Hindlimb muscle (tissue), 1 donor: ENCODE data around the gene FNDC10. TPM values are rescaled to one million over a fixed set of nuclear protein-coding genes. Genes with fewer than 3 reads are reported as not detected.
"Not testable (repeated sequence)": the region's sequence is repeated elsewhere in the genome, so short reads cannot be mapped to it uniquely, and the experiment has no call there.

Experiments used
- DNase-seq: peaks from one replicate; pipeline ENCODE4 v3.0.0-alpha.2; 2013
- polyA plus RNA-seq: library from polyadenylated mRNA; unstranded; fragments of 120-200 nt; gene quantifications from one replicate; pipeline ENCODE4 v1.2.1, GENCODE V29; 2013; ENCODE audit not compliant: insufficient read length

FNDC10 gene
- 3.0 TPM for polyA plus RNA-seq

DNA sequence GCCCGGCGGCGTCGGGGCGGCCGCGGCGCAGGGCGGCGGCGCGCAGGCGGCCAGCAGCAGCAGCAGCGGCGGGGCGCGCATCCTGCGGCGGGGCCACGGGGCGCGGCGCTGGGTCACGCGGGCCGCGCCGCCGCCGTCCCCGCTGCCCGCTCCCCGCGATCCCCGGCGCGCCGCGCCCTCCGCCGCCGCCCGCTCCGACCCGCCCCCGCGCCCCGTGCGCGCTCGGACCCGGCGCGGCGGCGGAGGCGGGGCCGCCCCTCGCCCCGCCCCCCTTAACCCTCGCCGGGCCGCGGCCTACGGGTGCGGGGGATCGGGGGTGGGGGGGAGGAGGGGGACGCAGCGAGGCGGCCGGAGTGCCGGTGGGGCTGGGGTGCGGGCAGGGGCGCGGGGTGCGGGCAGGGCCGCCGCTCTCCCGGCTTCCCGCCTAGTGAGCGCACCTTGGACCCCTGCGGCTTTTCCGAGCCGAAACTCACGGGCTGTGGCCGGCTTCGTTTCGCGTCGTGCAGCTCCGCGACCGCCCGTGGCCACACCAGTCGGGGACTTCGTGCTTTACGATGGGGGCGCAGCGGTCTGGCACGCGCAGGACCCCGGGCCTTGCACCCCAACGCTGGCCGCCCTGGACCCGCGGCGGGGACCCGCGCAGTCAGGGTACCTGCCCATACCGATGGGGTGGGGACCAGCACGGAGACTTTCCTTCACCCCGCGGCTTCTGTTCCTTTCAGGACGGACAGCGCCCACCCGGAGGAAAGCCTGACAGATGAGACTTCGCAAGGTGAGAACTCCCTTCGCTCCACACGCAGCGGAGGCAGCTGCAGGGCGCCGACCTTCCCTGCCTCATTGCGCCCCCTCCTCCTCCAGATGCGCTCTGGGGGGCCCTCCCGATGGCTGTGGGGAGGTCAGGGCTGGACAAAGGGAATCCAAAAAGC lies at the start of gene FNDC10:
Gene FNDC10 (minus strand): TSS at position 201 of the 926 bp plus-strand sequence. CDS start 120 bp downstream, at position 81.
- no peak for DNase-seq

DNA sequence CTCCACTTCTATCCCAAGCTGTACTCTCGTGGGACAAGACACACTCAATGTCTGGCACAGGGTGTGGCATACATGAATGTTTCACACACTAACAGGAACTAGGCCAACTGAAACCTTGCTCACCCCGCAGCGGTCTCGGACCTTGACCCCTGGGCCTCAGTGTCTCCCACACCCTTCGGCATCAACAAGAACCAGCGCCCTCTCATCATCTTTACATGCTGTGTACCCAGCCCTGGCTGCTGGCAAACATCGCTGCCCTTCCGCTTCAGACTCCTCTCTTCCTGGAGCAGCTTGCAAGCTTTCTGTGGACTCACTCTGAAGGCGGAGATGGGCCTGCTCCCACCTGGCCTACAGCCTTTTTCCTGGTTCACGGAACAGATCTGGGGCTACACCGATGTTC lies 48.3 kb upstream of the FNDC10 start:
- DNase-seq, result not testable (repeated sequence)

- DNase-seq, result not testable (repeated sequence)
These were observed 47.8 kb upstream of the FNDC10 start for GRCh38 chr1:1647567-1648241.

- not testable (repeated sequence) for DNase-seq
These were observed 46.4 kb upstream of the FNDC10 start for GRCh38 chr1:1646326-1646725.

DNA sequence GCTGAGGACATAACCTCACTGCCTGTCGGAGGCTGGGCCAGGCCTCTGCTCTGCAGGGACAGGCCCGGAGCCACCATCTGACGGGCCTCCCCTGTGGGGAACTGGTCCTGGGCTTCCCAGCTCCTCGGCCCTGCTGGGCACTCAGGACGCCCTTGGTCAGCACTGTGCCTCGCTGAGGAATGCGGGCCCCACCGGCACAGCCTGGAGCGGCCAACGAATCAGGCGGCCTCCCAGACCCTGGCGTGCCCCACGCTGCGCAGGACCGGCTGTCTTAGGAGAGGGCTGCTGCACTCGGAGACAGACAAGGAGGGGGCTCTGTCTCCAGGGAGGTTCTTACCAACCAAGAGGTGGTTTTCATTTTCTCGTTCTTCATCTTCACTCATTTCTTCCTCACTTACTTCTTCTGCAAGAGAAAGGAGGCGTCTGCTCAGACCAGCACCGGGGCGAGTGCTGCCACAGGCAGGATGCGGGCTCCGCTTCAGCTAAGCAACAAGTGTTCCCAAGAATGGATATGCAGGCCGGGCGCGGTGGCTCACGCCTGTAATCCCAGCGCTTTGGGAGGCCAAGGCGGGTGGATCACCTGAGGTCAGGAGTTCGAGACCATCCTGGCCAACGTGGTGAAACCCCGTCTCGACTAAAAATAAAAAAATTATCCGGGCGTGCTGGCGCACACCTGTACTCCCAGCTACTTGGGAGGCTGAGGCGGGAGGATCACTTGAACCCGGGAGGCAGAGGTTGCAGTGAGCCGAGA lies 41.0 kb upstream of the FNDC10 start:
- not testable (repeated sequence) for DNase-seq

GRCh38 chr1:1640081-1640480 lies 40.1 kb upstream of the FNDC10 start:
- DNase-seq, result not testable (repeated sequence)

GRCh38 chr1:1639368-1639767 lies 39.4 kb upstream of the FNDC10 start:
- not testable (repeated sequence) for DNase-seq

- DNase-seq, result not testable (repeated sequence)
These were observed 38.6 kb upstream of the FNDC10 start for GRCh38 chr1:1638528-1638927.

DNA sequence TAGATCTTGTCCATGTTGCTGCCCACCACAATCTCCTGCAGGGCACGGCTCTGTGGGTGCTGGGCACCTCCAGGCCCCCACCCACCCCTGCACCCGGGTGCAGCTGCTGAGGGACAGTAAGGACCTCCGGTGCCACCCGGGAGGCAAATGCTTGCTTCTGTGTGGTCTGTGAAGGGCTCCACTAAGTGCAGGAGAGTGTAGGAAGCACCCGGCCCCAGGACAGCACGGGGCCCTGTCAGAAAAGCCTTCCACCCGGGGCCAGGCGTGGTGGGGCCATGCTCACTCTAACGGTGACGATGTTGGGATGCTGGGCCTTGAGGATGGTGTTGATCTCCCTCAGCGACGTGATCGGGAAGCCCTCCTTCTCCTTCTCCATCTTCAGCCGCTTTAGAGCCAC lies 37.5 kb upstream of the FNDC10 start:
- DNase-seq, result not testable (repeated sequence)

GRCh38 chr1:1636621-1637478 lies 36.9 kb upstream of the FNDC10 start:
- DNase-seq, result not testable (repeated sequence)

DNA sequence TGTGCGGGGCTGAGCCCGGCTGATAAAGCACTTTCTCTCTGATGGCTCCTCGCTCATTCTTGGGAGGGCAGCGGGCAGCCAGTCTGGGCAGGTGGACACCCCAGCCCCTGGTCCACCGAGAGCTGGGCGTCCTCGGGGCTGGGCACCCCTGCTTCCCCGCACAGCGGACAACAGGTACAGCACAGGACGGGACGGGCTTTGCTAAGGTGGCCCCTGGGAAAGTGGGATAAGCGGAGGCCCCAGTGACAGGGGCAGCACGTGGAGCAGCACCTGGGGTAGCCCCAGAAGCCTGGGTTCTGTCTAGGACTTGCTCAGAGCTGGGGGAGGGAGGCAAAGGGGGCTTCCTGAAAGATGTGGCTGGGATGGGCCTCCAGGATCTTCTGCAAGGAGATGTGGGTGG lies 34.7 kb upstream of the FNDC10 start:
- not testable (repeated sequence) for DNase-seq

- DNase-seq, result not testable (repeated sequence)
These were observed 33.5 kb upstream of the FNDC10 start for GRCh38 chr1:1633409-1633808.

DNA sequence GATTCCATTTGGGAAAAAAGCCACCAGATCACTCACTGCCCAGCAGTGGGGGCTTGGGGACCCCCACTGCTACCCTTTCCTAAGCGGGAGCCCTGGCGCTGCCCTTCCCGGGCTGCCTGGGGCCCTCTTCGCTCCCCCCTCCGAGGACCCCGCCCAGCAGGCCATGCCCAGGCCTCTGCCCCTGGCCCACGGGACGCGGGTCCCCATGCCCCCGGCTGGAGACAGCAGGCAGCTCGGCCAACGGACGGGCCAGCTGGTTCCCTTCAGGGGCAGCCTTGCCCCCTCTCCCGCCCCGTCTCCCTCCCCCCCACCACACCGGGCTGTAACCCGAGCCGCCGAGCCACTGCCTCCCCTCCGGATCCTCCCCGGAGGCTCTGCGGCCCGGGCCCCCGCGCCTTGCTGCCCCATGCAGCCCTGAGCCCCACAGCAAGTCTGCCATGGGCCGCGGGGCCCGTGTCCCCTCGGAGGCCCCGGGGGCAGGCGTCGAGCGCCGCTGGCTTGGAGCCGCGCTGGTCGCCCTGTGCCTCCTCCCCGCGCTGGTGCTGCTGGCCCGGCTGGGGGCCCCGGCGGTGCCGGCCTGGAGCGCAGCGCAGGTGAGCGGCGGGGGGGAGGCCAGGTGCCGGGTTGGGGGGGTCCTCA lies 32.0 kb upstream of the FNDC10 start, which contains the start of gene MMP23B:
Gene MMP23B (plus strand): TSS at position 392 of the 639 bp plus-strand sequence. CDS start 46 bp downstream, at position 438.
- no peak for DNase-seq

- peak; percentile 92 for DNase-seq
These were observed 31.2 kb upstream of the FNDC10 start for GRCh38 chr1:1630965-1631781.

DNA sequence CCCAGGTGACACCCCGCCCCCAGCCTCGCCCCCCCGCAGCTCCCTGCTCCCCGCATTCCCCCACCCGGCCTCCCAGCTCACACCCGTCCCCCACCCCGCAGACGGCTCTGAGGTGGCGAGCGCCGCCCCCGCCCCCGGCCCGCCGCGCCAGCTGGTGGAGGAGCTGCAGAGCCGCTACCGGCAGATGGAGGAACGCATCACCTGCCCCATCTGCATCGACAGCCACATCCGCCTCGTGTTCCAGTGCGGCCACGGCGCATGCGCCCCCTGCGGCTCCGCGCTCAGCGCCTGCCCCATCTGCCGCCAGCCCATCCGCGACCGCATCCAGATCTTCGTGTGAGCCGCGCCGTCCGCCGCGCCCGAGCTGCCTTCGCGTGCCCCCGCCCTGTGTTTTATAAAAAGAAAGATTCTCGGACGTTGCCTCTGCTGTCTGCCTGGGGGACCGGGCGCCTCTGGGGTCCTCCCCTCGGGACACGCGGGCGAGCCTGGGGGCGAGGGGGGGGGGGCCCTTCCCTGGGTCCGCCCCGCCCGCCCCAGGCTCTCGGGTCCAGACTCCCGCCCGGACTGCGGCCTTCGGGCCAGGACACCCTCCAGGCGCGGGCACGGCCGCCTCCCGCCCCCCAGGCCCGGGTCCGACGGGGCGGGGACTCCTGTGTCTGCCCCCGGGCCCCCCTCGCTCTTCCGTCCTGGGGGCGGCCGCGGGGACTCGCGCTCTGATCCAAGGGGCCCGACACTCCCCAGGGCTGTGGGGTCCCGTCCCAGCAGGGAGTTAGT lies 30.4 kb upstream of the FNDC10 start:
- DNase-seq, result peak; percentile 94

- no peak for DNase-seq
These were observed 29.7 kb upstream of the FNDC10 start for GRCh38 chr1:1629430-1630190.

GRCh38 chr1:1628754-1629429 lies 29.0 kb upstream of the FNDC10 start:
- no peak for DNase-seq
